Lower leg skin (tissue), 3 donors: ENCODE measurements around the gene IPP.

ENCODE experiments used
- CTCF ChIP-seq, 3 donors: fragments of 450-650 bp; IDR thresholded peaks; one replicate each; pipeline ENCODE4 v1.5.1; 2016; ENCODE audit warnings: antibody characterized with exemption in 3 of 3, mild to moderate bottlenecking in 3 of 3, moderate library complexity in 2 of 3
- POLR2A ChIP-seq, 2 donors: fragments of 450-650 bp; IDR thresholded peaks; one replicate each; pipeline ENCODE4 v1.6.1; 2016 to 2017; ENCODE audit warnings: antibody characterized with exemption in 2 of 2, mild to moderate bottlenecking in 1 of 2, moderate library complexity in 1 of 2

- no peak for TF ChIP-seq CTCF (IDR thresholded peaks at IDR 0.05)
- TF ChIP-seq POLR2A (IDR thresholded peaks at IDR 0.05) = no peak
Measured at GRCh38 chr1:45739137-45739536, 11.3 kb downstream of the IPP start.
